Measurements from ENCODE around the gene ZEB2.

DNA sequence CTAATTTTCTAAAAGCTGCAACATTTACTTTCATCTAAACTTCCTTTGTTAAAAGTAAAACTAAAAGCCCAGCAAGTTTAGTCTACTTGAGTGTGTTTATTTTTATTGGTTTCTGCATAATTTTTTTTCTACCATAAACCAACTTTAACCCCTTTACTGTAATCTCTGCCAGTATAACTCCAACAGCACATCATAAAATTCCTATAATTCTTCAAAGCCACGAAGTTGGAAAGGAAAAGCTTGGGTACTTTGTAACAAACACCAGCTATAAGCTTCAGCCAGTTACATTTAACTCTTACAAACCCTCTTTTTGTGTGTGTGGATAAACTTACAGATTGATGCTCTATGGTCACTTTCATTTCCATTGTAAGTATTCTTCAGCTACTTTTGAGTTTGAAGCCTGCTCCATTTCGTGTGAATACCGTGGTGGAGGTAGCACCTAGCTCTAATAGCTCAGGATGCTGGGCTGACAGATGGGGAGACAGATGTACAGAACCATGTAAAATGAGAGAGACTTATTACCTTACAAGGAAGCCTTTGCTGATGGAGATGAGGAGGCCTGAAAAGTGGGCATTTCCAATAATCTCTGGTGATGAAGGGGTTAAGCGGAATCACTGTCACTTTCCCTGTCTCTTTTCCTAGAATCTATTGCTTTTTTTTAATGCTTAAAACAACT, 42.5 kb downstream of the ZEB2 start:
- TF ChIP-seq, protein P1, sequence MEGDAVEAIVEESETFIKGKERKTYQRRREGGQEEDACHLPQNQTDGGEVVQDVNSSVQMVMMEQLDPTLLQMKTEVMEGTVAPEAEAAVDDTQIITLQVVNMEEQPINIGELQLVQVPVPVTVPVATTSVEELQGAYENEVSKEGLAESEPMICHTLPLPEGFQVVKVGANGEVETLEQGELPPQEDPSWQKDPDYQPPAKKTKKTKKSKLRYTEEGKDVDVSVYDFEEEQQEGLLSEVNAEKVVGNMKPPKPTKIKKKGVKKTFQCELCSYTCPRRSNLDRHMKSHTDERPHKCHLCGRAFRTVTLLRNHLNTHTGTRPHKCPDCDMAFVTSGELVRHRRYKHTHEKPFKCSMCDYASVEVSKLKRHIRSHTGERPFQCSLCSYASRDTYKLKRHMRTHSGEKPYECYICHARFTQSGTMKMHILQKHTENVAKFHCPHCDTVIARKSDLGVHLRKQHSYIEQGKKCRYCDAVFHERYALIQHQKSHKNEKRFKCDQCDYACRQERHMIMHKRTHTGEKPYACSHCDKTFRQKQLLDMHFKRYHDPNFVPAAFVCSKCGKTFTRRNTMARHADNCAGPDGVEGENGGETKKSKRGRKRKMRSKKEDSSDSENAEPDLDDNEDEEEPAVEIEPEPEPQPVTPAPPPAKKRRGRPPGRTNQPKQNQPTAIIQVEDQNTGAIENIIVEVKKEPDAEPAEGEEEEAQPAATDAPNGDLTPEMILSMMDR (IDR thresholded peaks at IDR 0.05), result no peak
- TF ChIP-seq POLR2A (IDR thresholded peaks at IDR 0.05) (no peak), POLR2AphosphoS5 (IDR thresholded peaks at IDR 0.05) (no peak)

Data from transverse colon (tissue), 4 donors.